Smooth muscle cell of the brain vasculature (primary cell): ENCODE data around the gene VENTX.

Experiments used
- DNase-seq: peaks from one replicate; pipeline ENCODE4 v3.0.0-alpha.2; 2012; ENCODE audit warnings: low read depth, low spot score

The VENTX gene

DNA sequence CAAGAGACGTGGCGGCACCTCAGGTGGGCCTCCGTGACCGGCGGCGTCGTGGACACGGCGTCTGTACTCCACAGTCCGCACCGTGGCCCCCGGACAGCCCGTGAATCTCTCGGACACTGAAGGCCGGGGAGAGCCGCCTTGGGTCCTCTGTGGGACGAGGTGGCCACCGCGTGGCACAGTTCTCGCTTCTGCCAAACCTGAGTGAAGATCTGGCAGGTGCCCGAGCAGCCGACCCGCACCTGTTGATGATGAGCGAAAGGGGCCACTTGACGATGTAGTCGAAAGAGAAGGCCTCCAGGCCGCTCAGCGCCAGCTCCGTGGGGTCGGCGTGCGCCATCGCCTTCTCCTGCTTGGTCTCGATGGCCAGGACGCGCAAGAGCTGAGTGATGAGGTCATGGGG lies 47.6 kb downstream of the VENTX start:
- no peak for DNase-seq

DNA sequence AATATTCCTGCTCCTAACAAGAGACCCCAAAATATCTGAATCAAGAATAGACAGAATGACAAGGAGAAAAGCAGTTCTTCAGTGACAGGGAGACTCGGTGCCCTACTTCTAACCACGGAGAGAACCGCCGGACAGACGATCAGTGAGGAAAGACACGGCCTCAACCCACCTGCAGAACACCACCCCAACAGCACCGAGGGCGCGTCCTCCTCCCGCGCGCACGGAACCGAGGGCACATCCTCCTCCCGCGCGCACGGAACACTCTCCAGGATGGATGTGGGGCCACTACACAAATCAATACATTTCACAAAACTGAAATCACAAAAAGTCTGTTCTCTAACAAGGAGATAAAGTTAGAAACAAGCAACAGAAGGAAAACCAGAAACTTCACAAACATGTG lies 48.7 kb downstream of the VENTX start:
- no peak for DNase-seq

DNA sequence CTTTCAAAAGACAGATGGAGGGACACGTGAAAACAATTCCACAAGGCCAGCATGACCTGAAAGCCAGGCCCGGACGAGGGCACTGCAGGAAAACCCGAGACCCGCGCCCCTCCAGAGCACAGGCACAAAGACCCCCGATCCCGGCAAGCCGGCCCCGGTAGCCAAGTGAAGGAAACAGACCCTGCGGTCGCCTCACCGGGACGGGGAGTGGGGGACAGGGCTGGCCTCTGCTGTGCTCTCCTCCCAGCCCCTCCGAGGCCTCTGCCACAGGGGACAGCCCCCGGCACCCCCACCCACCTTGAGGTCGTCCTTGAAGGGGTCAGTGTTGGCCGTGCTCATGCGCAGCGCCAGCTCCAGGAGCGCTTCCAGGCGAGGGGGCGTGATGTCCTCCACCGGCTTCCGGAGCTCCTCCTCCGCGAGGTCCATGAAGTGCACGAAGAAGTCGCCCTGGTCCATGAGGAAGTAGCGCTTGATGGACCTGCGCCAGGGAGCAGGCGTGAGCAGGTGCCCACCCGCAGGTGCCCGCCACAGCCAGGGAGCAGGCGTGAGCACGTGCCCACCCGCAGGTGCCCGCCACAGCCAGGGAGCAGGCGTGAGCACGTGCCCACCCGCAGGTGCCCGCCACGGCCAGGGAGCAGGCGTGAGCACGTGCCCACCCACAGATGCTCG lies 50.3 kb downstream of the VENTX start:
- DNase-seq: no peak

DNA sequence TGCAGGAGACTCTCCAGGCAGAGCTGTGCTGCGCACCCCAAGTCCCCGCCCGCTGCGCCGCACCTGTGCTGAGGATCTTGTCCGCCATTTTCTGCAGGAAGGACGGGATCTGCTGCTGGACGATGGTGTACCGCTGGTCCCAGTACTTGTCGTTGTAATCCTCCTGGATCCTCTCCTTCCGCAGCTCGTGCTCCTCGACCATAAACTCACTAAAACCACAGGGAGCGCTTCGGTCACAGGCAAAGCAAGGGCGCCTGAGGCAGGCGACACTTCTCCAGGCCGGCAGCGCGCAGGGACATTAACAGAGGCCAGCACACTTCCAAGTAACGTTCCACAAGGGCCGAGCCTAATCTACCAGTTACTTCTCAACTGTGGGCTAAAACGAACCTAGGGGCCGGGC lies 52.1 kb downstream of the VENTX start:
- DNase-seq: no peak
